GF-D8 (cell line): ENCODE data around the gene TBC1D17.

Experiments used
- DNase-seq: peaks from one replicate; lab custom pipeline; 2025; lab: John Stamatoyannopoulos, UW

Gene TBC1D17

DNA sequence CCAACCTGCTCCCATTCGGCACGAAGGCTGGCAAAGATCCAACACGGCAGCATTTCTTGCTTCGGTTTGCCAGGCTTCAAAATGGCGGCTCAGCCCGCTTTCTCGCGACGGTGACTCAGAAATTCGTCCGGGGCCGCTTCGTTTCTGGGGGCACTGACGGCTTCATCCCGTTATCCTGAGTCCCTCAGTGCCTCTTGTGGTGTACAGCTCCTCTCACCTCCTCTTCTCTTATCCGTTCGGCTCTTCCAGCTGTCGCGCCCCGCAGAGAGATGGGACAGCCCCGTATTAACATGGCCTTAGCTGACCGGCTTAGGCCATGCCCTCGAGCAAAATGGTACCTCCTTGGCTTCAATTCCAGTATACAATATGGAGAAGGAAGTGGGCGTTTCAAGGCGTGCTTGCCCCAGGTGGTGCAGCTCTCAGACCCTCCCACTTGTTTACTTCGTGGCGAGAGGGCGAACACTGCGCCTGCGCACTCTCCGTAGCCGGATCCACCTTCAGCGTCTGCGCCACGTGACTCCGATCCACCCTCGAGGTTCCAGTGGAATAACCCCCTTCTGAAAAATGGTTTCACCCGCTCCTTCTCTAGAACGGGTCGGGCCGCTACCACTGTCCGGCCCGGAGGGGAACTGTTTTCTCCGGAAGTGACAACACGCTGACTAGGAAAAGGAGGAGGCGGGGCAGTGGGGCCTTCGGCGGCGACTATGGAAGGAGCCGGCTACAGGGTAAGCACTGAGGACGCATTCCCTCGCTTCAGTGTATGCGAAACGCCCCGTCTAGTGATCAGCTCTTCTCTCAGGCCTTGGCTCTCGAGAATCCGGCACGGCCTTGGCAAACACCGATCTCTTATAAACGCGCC is at the start of gene TBC1D17, which contains the start of gene AKT1S1:
Gene TBC1D17, plus strand, starts transcription at position 683 of the 859 bp plus-strand sequence. Its CDS starts 22 bp downstream, at position 705.
Gene AKT1S1, minus strand, starts transcription at position 336 of the 859 bp plus-strand sequence. CDS start 4,060 bp downstream, outside the sequence.
- DNase-seq = peak; percentile 99

DNA sequence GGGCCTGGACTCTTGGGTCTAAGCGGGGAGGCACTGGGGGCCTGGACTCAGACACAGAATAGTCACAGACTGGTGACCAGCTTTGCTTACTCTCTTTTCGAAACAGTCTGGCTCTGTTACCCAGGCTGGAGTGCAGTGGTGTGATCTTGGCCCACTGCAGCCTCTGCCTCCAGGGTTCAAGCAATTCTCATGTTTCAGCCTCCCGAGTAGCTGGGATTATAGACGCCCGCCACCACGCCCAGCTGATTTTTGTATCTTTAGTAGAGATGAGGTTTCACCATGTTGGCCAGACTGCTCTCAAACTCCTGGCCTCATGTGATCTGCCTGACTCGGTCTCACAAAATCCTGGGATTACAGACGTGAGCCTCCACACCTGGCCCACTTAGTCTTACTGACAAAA is 48.3 kb upstream of the TBC1D17 start:
- DNase-seq = no peak

DNA sequence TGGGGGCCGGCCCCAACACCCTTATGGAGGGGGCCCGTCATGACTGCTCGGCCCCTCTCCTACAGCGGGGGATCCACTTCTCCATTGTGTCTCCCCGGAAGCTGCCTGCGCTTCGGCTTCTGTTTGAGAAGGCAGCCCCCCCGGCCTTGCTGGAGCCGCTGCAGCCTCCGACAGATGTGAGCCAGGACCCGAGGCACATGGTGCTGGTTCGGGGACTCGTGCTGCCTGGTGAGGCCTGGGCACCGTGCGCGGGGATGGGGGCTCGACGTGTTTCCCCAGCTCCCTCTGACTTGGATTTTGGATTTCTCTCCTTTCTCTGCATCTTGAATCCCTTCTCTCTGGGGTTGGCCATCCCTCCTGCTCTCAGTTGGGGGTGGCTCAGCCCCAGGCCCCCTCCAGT is 47.8 kb upstream of the TBC1D17 start:
- no peak for DNase-seq

DNA sequence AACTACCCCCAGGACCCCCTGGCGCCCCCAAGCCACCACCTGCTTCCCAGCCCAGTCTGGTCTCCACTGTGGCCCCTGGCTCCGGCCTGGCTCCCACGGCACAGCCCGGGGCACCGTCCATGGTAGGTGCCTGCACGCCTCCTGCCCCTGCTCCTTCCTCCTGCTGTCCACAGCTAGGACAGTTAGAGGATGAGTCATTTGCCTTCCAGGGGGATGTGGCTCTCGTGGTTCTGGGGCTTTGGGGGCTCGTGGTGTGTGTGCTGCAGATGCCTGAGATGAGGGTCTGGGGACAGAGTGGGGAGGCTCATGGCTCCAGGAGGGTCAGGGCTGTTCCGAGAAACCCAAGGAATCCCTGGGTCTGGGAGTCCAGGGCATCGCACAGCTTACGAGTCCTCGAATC is 46.7 kb upstream of the TBC1D17 start:
- no peak for DNase-seq

GRCh38 chr19:49831592-49831991 is 45.9 kb upstream of the TBC1D17 start:
- DNase-seq = no peak

GRCh38 chr19:49832556-49832955 is 44.9 kb upstream of the TBC1D17 start:
- peak; percentile 81 for DNase-seq

DNA sequence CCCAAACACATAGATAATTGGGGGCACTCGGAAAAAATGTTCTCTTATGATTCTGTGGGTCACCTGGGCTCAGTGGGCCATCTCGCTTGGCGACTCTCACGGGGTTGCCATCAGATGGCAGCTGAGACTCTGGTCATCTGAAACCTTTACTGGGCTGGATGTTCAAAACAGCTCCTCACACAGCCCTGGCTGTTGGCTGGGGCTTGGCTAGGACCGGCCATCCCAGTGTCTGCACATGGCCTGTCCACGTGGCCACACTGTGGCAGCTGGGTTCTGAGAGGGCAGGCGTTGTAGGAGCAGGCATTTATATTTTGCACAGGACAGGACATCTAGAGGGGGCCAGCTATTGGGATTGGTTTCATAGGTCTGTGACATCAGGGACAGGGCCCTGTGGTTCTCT is 43.9 kb upstream of the TBC1D17 start:
- no peak for DNase-seq

- no peak for DNase-seq
These were observed 41.9 kb upstream of the TBC1D17 start for GRCh38 chr19:49835562-49835961.

DNA sequence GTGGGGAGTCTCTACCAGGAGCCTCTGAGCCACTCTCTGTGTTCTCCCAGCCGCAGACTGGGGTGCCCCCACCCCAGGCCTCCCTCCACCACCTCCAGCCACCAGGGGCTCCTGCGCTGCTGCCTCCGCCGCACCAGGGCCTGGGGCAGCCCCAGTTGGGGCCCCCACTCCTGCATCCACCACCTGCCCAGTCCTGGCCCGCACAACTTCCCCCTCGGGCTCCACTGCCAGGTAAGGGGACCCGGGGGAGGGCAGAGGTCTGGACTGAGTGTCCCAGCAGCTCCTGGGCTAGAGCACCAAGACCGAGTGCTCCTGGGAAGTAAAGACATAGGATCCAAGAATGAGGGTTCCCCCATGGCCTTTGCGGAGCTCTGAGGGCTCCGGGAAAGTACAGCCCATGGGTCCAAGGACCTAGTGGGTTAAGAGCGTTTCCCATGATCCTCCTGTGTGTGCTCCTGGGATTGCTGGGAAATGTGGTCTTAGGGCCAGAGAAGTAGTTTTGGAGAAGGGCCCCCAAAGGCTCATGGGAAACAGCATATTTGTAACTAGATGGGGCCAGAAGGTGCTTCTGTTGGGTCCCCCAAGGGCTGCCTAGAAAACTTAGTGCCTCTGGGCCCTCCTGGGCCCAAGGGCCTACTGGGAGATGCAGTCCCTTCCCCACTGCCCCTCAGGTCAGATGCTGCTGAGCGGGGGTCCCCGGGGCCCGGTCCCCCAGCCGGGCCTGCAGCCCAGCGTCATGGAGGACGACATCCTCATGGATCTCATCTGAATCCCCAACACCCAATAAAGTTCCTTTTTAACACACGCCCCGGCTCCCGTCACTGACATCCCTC is 41.1 kb upstream of the TBC1D17 start:
- no peak for DNase-seq

DNA sequence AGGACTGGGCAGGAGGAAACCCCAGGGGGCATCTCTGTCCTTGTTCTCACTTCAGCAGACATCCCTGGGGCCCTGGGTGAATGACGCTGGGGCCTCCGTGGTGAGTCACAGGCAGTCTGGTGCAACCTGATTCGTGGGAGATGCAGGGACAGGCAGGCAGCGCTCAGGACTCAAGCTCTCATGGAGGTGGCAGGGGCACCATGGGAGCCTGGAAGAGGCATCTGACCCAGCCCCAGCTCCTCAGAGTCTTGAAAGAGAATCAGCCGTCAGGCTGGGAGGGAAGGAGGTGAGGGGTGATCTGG is 40.5 kb upstream of the TBC1D17 start:
- DNase-seq = no peak

GRCh38 chr19:49837425-49837824 is 40.1 kb upstream of the TBC1D17 start:
- no peak for DNase-seq

- DNase-seq = no peak
These were observed 38.5 kb upstream of the TBC1D17 start for GRCh38 chr19:49838885-49839588.

DNA sequence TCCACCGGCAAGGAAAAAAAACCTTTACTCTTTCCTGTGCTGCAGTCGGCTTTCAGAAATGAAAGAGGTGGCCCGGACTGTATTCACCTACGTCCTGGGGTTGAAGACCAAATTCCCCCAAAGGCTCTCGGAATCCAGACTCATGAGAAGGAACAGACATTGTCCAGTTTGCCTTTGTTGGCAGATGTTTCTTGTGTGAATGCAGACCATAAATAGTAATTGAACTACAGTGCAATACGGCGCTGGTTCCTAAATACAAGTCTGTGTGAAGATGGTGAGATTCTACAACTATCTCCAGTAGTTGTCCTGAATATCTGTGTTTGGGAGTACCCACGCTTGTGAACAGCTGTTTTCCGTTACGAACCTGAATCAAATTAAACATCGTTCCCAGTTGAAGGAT is 37.8 kb upstream of the TBC1D17 start:
- DNase-seq = no peak

DNA sequence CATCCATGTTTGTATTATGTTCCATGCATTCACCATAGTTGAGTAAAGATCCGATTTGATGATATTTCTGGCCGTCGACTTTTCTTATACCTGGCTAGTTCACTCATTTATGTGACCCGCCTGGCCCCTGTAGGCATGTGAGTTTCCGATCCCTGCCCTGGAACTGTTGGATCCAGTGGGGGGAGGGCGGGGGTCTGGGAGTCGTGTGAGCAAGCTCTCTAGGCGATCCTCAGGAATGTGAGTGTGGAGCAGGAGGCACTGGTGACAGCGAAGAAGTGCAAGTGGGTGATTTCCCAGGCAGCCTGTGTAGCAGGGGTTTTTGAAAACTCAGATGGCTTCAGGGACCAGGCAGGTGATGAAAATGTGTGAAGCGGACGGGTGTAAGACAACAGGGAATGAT is 37.2 kb upstream of the TBC1D17 start:
- no peak for DNase-seq

GRCh38 chr19:49840736-49841249 is 36.7 kb upstream of the TBC1D17 start:
- no peak for DNase-seq

GRCh38 chr19:49843265-49843664 is 34.2 kb upstream of the TBC1D17 start:
- DNase-seq = no peak

DNA sequence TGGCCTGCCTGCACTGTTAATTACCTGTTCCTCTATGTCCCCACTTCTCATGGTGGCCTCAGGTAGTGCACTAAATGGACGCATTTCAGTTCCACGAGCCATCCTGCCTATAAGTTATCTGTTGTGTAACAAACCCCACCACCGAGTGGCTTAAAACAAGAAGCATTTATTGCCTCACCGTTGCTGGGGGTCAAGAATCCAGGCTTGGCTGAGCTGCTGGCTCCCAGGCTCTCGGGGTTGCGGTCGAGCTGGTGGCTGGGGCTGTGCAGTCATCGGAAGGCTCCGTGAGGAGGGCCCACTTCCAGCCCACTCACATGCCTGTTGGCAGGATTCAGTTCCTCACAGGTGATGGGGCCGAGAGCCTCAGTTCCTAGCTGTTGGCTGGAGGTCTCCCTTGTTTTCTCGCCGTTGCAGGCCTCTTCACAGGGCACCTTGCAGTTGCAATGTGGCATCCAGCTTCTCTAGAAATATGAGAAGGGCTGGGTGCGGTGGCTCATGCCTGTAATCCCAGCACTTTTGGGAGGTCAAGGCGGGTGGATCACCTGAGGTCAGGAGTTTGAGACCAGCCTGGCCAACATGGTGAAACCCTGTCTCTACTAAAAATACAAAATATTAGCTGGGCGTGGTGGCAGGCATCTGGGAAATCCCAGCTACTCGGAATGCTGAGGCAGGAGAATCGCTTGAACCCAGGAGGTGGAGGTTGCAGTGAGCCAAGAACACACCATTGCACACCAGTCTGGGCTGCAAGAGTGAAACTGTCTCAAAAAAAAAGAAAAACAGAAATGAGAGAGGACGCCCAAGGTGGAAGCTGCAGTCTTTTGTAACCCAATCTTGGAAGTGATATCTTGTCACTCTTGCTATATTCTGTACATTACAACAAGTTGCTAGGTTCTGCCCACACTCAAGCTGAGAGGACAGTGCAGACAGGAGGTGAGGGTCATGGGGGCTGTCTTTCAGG is 33.1 kb upstream of the TBC1D17 start:
- DNase-seq = no peak

DNA sequence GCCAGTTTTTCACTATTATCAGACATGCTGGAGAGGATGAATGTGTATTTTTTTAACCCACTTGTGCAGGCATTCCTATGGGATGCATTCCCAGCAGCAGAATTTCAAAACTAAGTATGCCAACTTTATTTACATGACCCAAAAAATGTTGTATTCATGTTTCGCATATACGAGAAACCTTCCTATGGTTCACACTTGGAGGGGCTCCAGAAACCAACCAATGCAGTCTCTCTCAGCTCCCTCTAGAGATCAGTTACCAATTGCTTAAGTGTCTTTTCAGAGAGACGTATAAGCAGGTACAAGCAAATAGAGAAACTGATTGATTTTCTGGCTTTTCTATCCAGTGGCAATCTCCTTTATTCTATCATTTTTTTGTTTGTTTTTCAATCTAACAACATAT is 32.1 kb upstream of the TBC1D17 start:
- DNase-seq = no peak

- no peak for DNase-seq
These were observed 31.1 kb upstream of the TBC1D17 start for GRCh38 chr19:49846408-49846807.

DNA sequence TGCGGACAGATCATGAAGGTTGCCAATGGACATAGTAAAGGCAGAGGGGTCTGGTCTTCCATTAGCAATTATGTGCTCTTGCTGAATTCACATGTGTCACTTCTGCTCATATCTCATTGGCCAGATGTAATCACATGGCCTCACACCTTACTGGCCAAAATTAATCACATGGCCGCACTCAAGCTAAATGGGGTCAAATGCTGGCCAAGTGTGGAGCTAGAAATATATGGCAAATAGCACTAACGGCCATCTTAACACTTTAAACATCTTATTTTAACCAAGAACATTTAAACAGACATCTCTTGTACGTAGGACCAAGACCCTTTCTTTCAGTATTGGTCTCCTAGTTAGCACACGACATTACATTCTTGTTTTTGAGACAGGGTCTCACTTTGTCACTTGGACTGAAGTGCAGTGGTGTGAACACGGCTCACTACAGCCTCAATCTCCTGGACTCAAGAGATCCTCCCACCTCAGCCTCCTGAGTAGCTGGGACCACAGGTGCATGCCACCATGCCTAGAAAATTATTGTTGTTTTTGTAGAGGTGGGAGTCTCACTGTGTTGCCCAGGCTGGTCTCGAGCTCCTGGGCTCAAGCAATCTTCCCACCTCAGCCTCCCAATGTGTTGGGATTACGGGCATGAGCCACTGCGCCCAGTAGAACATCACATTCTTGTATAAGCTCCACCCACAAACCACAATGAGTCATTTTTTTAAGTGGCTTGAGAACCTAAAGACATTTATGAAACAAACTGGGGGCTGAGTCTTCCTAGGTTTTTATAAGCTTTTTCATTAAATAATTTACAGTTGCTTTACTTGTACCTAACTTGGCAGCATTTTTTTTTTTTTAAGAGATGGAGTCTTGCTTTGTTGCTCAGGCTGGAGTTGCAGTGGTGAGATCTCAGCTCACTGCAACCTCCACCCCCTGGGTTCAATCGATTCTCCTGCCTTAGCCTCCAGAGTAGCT is 29.5 kb upstream of the TBC1D17 start:
- DNase-seq = peak; percentile 21
